ENCODE measurements around the gene PPP6R2. TPM values are rescaled to one million over a fixed set of nuclear protein-coding genes. Genes with fewer than 3 reads are reported as not detected.

Gene PPP6R2
- total and polyA plus RNA-seq, 2 of the 8 experiments (the other 6 are each of a cell fraction or from before 2014, with no cell fraction given): 25.0 to 32.2 TPM

- Histone ChIP-seq H3K9ac (replicated peaks in 1 of 4; ENCODE audit: extremely low read depth in 1 of 4, low read depth in 3 of 4, low read length in 3 of 4) (no peak overlapping the region), H3K4me3 (ENCODE audit: extremely low read depth in 1 of 4, insufficient read depth in 2 of 4, low read depth in 3 of 4, low read length in 4 of 4) (no peak overlapping the region), H3K36me3 (ENCODE audit: control insufficient read depth in 2 of 4, insufficient read depth in 4 of 4, low read length in 3 of 4) (no peaks in the 10 kb centered on the region), H2BK20ac (ENCODE audit: low read length) (no peak overlapping the region), H2BK5ac (ENCODE audit: low read depth, low read length) (no peak overlapping the region), H3K27me3 (replicated peaks in 1 of 4; ENCODE audit: control insufficient read depth in 3 of 4, extremely low read depth in 1 of 4, insufficient read depth in 3 of 4, low read length in 3 of 4) (no peaks in the 10 kb centered on the region; a peak in 1 of 7 replicates), H2AK5ac (ENCODE audit: low read depth, low read length) (no peak overlapping the region), H3K9me3 (ENCODE audit: insufficient read depth in 2 of 2, low read depth in 1 of 2, low read length in 1 of 2) (no peaks in the 10 kb centered on the region; a peak in 1 of 4 replicates), H3K18ac (ENCODE audit: extremely low read depth, low read length) (no peak overlapping the region), H3K4me2 (ENCODE audit: insufficient read depth in 1 of 2, low read depth in 2 of 2, low read length in 2 of 2) (no peak overlapping the region), H3K14ac (ENCODE audit: insufficient read length) (no peak overlapping the region), H2AFZ (ENCODE audit: low read length) (no peak overlapping the region), H3K27ac (ENCODE audit: low read depth, low read length) (no peak overlapping the region), H2BK120ac (replicated peaks; ENCODE audit: low read depth, low read length) (no peak overlapping the region), H3K79me1 (ENCODE audit: low read depth, low read length) (no peaks in the 10 kb centered on the region), H3K23me2 (ENCODE audit: low read depth, low read length) (peaks cover 1% of the 10 kb centered on the region; the same call in 1 of the 2 replicates), H3K79me2 (ENCODE audit: control insufficient read depth in 1 of 2, insufficient read depth in 2 of 2, low read length in 2 of 2) (no peaks in the 10 kb centered on the region), H3K23ac (ENCODE audit: insufficient read length) (no peak overlapping the region), H4K91ac (replicated peaks; ENCODE audit: insufficient read length, low read length) (peak overlapping the region; percentile 40), H3K4ac (replicated peaks; ENCODE audit: insufficient read length, low read depth, low read length) (no peak overlapping the region), H4K5ac (ENCODE audit: insufficient read length, low read depth, low read length) (no peak overlapping the region), H2BK12ac (ENCODE audit: low read depth, low read length) (no peak overlapping the region), H4K8ac (ENCODE audit: extremely low read depth, insufficient read depth, low read length) (no peak overlapping the region), H3K4me1 (replicated peaks in 1 of 4; ENCODE audit: control insufficient read depth in 3 of 4, insufficient read depth in 4 of 4, low read length in 3 of 4) (peaks cover 0 to 16% (median 10%) of the 10 kb centered on the region in 4 experiments; a peak in 5 of 7 replicates), H2BK15ac (ENCODE audit: low read length) (no peak overlapping the region; the same call in 1 of the 2 replicates), H4K20me1 (replicated peaks in 1 of 2; ENCODE audit: control insufficient read depth in 1 of 2, insufficient read depth in 2 of 2, low read length in 2 of 2) (no peaks in the 10 kb centered on the region), H3K56ac (replicated peaks; ENCODE audit: insufficient read length, low read depth, low read length) (no peak overlapping the region)
- 93% methylated on average over 8 of the region's 12 CpGs; no CpG with 5 or more reads in 1 of the 2 experiments for WGBS, 2 experiments (ENCODE audit: extremely low coverage in 1 of 2, insufficient coverage in 1 of 2, insufficient read length in 1 of 2, insufficient replicate concordance in 2 of 2, low coverage in 1 of 2, low lambda C conversion rate in 2 of 2, missing lambda C conversion rate in 1 of 2)
- DNase-seq (ENCODE audit: low read depth in 1 of 2, low spot score in 2 of 2) (no peak), FAIRE-seq (no peak)
- ChIA-PET CTCF (ENCODE audit: partially characterized antibody) (interaction anchor here (1.6 kb wide), 2 partner anchors 10 to 38 kb away, joined by 4 to 6 read pairs; no protein-coding TSS in a partner anchor), POLR2A (ENCODE audit: partially characterized antibody) (interaction anchor here (1.5 kb wide), 1 partner anchor 12 kb away, joined by 4 read pairs; no protein-coding TSS in a partner anchor)
- TF ChIP-seq HDAC2 (IDR thresholded peaks at IDR 0.05; ENCODE audit: borderline replicate concordance in 1 of 2, low read depth in 2 of 2, low read length in 2 of 2): no peak
These were observed 30.8 kb upstream of the PPP6R2 start for GRCh38 chr22:50312371-50312770.
